DND-41 (cell line): ENCODE results near the gene ZGPAT.

Experiments
- EZH2 ChIP-seq: IDR thresholded peaks from 3 replicates; pipeline ENCODE4 v1.6.1; 2012; ENCODE audit warnings: borderline replicate concordance, low read depth, mild to moderate bottlenecking, moderate library complexity, low read length, inconsistent platforms; ENCODE audit not compliant: severe bottlenecking
- TF ChIP-seq, protein P1 (sequence below): IDR thresholded peaks from 2 replicates; pipeline ENCODE4 v1.5.1; 2012; ENCODE audit warnings: borderline replicate concordance, low read length, moderate library complexity, mild to moderate bottlenecking; ENCODE audit not compliant: poor library complexity, severe bottlenecking; ENCODE audit errors: extremely low read depth

DNA sequence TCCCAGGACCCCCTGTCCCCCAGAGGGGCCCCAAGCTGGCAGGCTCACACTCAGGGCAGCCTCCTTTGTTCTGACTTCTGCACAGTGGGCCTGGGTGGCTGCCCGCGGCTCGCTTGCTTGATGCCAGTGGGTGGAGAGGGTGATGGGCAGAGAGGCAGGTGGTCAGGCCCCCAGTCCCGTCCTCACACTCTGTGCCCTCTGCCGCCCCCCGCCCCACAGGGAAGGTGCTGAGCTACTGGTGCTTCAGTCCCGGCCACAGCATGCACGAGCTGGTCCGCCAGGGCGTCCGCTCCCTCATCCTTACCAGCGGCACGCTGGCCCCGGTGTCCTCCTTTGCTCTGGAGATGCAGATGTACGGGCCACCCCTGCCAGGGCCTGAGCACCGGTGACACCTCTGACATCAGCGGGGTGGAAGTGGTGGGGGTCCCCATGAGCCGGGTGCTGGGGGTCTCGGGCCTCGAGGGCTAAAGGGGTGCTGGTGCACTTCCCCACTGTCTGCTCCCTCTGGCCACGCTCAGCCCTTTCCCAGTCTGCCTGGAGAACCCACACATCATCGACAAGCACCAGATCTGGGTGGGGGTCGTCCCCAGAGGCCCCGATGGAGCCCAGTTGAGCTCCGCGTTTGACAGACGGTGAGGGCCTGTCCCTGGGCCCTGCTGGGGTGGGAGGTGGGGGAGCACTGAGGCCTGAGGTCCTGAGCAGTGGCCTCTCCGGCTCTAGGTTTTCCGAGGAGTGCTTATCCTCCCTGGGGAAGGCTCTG is 20.2 kb upstream of the ZGPAT start:
- TF ChIP-seq EZH2 = no peak
- TF ChIP-seq, protein P1, sequence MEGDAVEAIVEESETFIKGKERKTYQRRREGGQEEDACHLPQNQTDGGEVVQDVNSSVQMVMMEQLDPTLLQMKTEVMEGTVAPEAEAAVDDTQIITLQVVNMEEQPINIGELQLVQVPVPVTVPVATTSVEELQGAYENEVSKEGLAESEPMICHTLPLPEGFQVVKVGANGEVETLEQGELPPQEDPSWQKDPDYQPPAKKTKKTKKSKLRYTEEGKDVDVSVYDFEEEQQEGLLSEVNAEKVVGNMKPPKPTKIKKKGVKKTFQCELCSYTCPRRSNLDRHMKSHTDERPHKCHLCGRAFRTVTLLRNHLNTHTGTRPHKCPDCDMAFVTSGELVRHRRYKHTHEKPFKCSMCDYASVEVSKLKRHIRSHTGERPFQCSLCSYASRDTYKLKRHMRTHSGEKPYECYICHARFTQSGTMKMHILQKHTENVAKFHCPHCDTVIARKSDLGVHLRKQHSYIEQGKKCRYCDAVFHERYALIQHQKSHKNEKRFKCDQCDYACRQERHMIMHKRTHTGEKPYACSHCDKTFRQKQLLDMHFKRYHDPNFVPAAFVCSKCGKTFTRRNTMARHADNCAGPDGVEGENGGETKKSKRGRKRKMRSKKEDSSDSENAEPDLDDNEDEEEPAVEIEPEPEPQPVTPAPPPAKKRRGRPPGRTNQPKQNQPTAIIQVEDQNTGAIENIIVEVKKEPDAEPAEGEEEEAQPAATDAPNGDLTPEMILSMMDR = no peak
